NCI-H2029 treated with DMSO at 0.1 percent for 48 hours (cell line): Measurements from ENCODE around the gene MRPL14.

Source experiments
- DNase-seq: peaks from one replicate; lab custom pipeline; 2025; lab: John Stamatoyannopoulos, UW

The MRPL14 gene

GRCh38 chr6:44122801-44123200 lies 4.5 kb downstream of the MRPL14 start:
- no peak for DNase-seq

- no peak for DNase-seq
Observed at GRCh38 chr6:44120692-44121443, 6.4 kb downstream of the MRPL14 start.

GRCh38 chr6:44119704-44120262 lies 7.5 kb downstream of the MRPL14 start:
- no peak for DNase-seq

GRCh38 chr6:44117397-44118128 lies 9.7 kb downstream of the MRPL14 start:
- DNase-seq, result peak; percentile 32

GRCh38 chr6:44116641-44117382 lies 10.4 kb downstream of the MRPL14 start:
- no peak for DNase-seq

- no peak for DNase-seq
Observed at GRCh38 chr6:44115866-44116265, 11.4 kb downstream of the MRPL14 start.

- DNase-seq, result no peak
Observed at GRCh38 chr6:44113414-44113813, 13.8 kb downstream of the MRPL14 start.

- no peak for DNase-seq
Observed at GRCh38 chr6:44111434-44112417, 15.5 kb downstream of the MRPL14 start.

GRCh38 chr6:44110966-44111365 lies 16.3 kb downstream of the MRPL14 start:
- DNase-seq, result no peak

- DNase-seq, result no peak
Observed at GRCh38 chr6:44110005-44110676, 17.1 kb downstream of the MRPL14 start.

- DNase-seq, result no peak
Observed at GRCh38 chr6:44109212-44109611, 18.0 kb downstream of the MRPL14 start.

- no peak for DNase-seq
Observed at GRCh38 chr6:44108471-44108870, 18.8 kb downstream of the MRPL14 start.

- DNase-seq, result no peak
Observed at GRCh38 chr6:44107017-44107416, 20.2 kb downstream of the MRPL14 start.

- DNase-seq, result no peak
Observed at GRCh38 chr6:44105993-44106740, 21.1 kb downstream of the MRPL14 start.

GRCh38 chr6:44105146-44105545 lies 22.1 kb downstream of the MRPL14 start:
- DNase-seq, result no peak

GRCh38 chr6:44104481-44105021 lies 22.7 kb downstream of the MRPL14 start:
- no peak for DNase-seq

- DNase-seq, result no peak
Observed at GRCh38 chr6:44102527-44102926, 24.7 kb downstream of the MRPL14 start.

GRCh38 chr6:44101832-44102231 lies 25.4 kb downstream of the MRPL14 start:
- DNase-seq, result no peak

- DNase-seq, result no peak
Observed at GRCh38 chr6:44100088-44100550, 27.1 kb downstream of the MRPL14 start.

- DNase-seq, result no peak
Observed at GRCh38 chr6:44099192-44099591, 28.1 kb downstream of the MRPL14 start.
